Upper lobe of right lung (tissue), 1 donor: ENCODE data around the gene NOXRED1. TPM values are rescaled to one million over a fixed set of nuclear protein-coding genes. Genes with fewer than 3 reads are reported as not detected.
A peak's percentile ranks its signal among the peaks of the same experiment; 100 is the strongest.

Source experiments
- ATAC-seq: fragments of 200-7000 bp; cut with Tn5 transposase; one replicate; pipeline ENCODE4 v1.9.1; 2020; ENCODE audit warnings: mild to moderate bottlenecking, moderate library complexity
- DNase-seq: peaks from one replicate; pipeline ENCODE4 v3.0.0-alpha.2; 2020
- H3K27ac ChIP-seq: fragments of 200-600 bp; one replicate; pipeline ENCODE4 v1.8.0; 2022
- H3K27me3 ChIP-seq: fragments of 200-600 bp; one replicate; pipeline ENCODE4 v1.8.0; 2022; ENCODE audit warnings: mild to moderate bottlenecking
- H3K36me3 ChIP-seq: fragments of 200-600 bp; one replicate; pipeline ENCODE4 v1.8.0; 2022
- H3K4me1 ChIP-seq: fragments of 200-600 bp; one replicate; pipeline ENCODE4 v1.8.0; 2022
- H3K4me3 ChIP-seq: fragments of 200-600 bp; one replicate; pipeline ENCODE4 v1.8.0; 2022; ENCODE audit warnings: mild to moderate bottlenecking
- H3K9me3 ChIP-seq: fragments of 200-600 bp; one replicate; pipeline ENCODE4 v1.8.0; 2022
- CTCF ChIP-seq: fragments of 200-600 bp; IDR thresholded peaks from one replicate; pipeline ENCODE4 v1.8.0; 2022; ENCODE audit warnings: antibody characterized with exemption
- intact Hi-C: fragments of 100-400 bp; cut with DNase I; formaldehyde crosslinking; loops from one replicate; pipeline ENCODE4 v1.11.0; 2022
- total RNA-seq: library from RNA; stranded (reverse); fragmentation: NEBNext Ultra II Directional; extraction: Animal tissue kit (Norgen Biotek cat#: 25700); gene quantifications from one replicate; pipeline ENCODE4 v1.2.1, GENCODE V29; 2021
- donor health status: DM: no; HTN: yes; CAD: no; lungs with severe emphysema.

NOXRED1 gene
- total RNA-seq, 1 donor from 2014 or later, result 0.55 TPM

- Histone ChIP-seq H3K9me3 (no peaks in the 10 kb centered on the region), H3K36me3 (no peaks in the 10 kb centered on the region), H3K27ac (no peak overlapping the region), H3K4me1 (no peaks in the 10 kb centered on the region), H3K27me3 (no peaks in the 10 kb centered on the region), H3K4me3 (no peak overlapping the region)
- intact Hi-C loops, result no loop called here
- no peak for TF ChIP-seq CTCF
- ATAC-seq (peak; percentile 71), DNase-seq (no peak)
Measured at GRCh38 chr14:77364146-77364545, 59.2 kb downstream of the NOXRED1 start.

- TF ChIP-seq CTCF, result no peak
- Histone ChIP-seq H3K36me3 (no peaks in the 10 kb centered on the region), H3K4me1 (no peaks in the 10 kb centered on the region), H3K4me3 (no peak overlapping the region), H3K27ac (no peak overlapping the region), H3K27me3 (no peaks in the 10 kb centered on the region), H3K9me3 (no peaks in the 10 kb centered on the region)
- intact Hi-C loops, result no loop called here
- DNase-seq, result no peak
- no peak for ATAC-seq
Measured at GRCh38 chr14:77359626-77360025, 63.7 kb downstream of the NOXRED1 start.

GRCh38 chr14:77356899-77357298 is 66.4 kb downstream of the NOXRED1 start:
- DNase-seq, result no peak
- Histone ChIP-seq H3K9me3 (no peaks in the 10 kb centered on the region), H3K36me3 (no peaks in the 10 kb centered on the region), H3K4me3 (no peak overlapping the region), H3K27me3 (no peaks in the 10 kb centered on the region), H3K27ac (no peak overlapping the region), H3K4me1 (no peaks in the 10 kb centered on the region)
- no peak for ATAC-seq
- no peak for TF ChIP-seq CTCF
- intact Hi-C loops, result no loop called here

GRCh38 chr14:77355811-77356210 is 67.5 kb downstream of the NOXRED1 start:
- no peak for TF ChIP-seq CTCF
- no peak for ATAC-seq
- intact Hi-C loops, result no loop called here

GRCh38 chr14:77353469-77354141 is 69.7 kb downstream of the NOXRED1 start:
- Histone ChIP-seq H3K4me1 (no peaks in the 10 kb centered on the region), H3K27ac (no peak overlapping the region), H3K27me3 (no peaks in the 10 kb centered on the region), H3K36me3 (peaks cover 4% of the 10 kb centered on the region), H3K4me3 (no peak overlapping the region), H3K9me3 (no peaks in the 10 kb centered on the region)
- no peak for TF ChIP-seq CTCF
- intact Hi-C loops, result no loop called here
- DNase-seq, result no peak
- no peak for ATAC-seq

More at GRCh38 chr14:77355811-77356210, 67.5 kb downstream of the NOXRED1 start:
- Histone ChIP-seq H3K4me3 (no peak overlapping the region), H3K27ac (no peak overlapping the region), H3K4me1 (no peaks in the 10 kb centered on the region), H3K27me3 (no peaks in the 10 kb centered on the region), H3K36me3 (no peaks in the 10 kb centered on the region), H3K9me3 (no peaks in the 10 kb centered on the region)
- no peak for DNase-seq

- Histone ChIP-seq H3K27ac (no peak overlapping the region), H3K36me3 (peaks cover 10% of the 10 kb centered on the region), H3K27me3 (no peaks in the 10 kb centered on the region), H3K4me1 (no peaks in the 10 kb centered on the region), H3K4me3 (no peak overlapping the region), H3K9me3 (no peaks in the 10 kb centered on the region)
- DNase-seq, result no peak
- intact Hi-C loops, result no loop called here
- ATAC-seq, result peak; percentile 37
- no peak for TF ChIP-seq CTCF
Measured at GRCh38 chr14:77347751-77348150, 75.6 kb downstream of the NOXRED1 start.
